Uterine smooth muscle cell (primary cell): ENCODE measurements around the gene HECTD2. TPM values are rescaled to one million over a fixed set of nuclear protein-coding genes. Genes with fewer than 3 reads are reported as not detected.

Experiments
- total RNA-seq: library from RNA; depleted of rRNA; stranded (reverse); fragments of >200 nt; gene quantifications from 2 replicates; pipeline ENCODE4 v1.2.3, GENCODE V29; 2014

HECTD2 gene, protein sequence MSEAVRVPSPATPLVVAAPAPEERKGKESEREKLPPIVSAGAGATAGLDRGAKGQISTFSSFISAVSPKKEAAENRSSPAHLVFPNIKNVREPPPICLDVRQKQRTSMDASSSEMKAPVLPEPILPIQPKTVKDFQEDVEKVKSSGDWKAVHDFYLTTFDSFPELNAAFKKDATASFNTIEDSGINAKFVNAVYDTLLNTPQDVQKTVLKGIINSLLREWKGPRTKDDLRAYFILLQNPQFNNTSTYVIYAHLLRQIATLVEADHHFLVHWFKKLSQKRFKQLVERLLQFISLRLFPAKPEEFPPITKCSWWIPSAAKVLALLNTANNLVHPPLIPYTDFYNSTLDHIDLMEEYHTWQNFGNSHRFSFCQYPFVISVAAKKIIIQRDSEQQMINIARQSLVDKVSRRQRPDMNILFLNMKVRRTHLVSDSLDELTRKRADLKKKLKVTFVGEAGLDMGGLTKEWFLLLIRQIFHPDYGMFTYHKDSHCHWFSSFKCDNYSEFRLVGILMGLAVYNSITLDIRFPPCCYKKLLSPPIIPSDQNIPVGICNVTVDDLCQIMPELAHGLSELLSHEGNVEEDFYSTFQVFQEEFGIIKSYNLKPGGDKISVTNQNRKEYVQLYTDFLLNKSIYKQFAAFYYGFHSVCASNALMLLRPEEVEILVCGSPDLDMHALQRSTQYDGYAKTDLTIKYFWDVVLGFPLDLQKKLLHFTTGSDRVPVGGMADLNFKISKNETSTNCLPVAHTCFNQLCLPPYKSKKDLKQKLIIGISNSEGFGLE
- total RNA-seq = 11.5 and 12.3 TPM in 2 replicates

DNA sequence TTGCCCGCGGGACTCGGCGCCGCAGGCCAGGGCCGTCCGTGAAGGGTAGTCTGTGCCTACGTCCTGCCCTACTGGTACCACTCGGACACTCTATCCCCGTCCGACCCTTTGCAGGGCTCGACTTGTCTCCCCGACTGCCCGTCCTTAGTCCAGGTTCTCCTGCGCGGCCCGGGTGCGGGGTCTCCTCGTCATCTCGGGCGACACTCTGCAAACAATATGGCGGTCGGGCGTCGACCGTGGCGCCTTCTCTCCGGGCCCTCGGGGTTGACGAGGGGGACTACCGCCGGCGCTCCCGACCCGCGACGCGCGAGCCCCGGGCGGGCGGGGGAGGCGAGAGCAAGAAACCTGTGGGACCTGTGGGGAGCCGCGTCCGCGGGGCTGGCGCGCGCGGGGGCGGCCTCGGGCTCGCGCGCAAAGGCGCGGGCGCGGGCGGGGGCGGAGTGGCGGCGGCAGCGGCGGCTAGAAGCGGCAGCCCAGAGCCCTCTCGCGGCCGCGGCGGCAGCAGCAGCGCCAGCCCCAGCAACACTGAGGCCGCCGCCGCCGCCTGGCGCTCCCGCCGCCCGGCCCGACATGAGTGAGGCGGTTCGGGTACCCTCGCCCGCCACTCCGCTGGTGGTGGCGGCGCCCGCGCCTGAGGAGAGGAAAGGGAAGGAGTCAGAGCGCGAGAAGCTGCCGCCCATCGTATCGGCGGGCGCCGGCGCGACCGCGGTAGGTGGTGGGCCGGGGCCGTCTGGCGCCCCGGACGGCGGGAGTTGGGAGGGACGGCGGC is at the start of gene HECTD2:
HECTD2 (plus strand) TSS at position 476 of the 769 bp plus-strand sequence; CDS start at position 571, 95 bp downstream.

Other genes starting within 250 kb of the HECTD2 start
- gene PCGF5, start 189.7 kb upstream of the HECTD2 start, total RNA-seq = 32.5 and 35.7 TPM in 2 replicates
- 45.8 and 96.8 TPM in 2 replicates for gene PPP1R3C, start 222.7 kb downstream of the HECTD2 start, total RNA-seq